ENCODE measurements around the gene SLC9A5.

The SLC9A5 gene

DNA sequence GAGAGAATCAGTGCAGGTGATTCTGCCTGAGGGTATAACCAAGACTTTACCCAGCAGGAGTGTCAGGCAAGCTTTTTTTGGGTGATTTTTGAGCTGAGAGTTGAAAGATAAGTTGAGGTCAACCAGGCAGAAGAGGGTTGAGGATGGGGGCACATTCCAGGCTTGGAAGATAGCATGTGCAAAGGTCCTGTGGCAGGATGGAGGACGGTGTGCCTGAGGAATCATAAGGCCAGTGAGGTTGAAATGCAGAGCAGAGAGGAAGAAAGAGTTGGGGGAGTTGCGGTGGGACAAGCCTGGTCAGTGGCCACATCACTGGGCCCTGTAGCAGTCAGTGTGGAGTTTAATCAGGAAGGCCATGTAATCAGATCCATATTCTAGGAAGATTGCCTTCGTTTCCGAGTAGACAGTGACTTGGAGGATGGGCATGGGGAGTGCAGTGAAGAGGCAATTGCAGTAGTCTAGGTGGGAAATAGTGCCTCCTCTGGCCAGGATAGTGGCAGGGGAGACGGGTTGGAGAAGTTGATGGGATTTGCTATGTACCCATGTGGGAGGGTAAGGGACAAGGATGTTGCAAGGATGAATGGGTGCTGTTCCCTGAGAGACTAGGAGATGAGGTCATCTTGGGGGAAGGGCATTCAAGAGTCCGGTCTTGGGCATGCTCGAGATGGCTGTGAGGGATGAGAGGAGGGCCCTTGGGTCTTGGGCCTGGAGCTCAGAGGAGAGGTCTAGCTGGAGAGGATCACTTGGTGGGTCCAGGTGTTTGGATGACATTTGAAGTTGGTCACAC is 34.5 kb downstream of the SLC9A5 start:
- no peak for DNase-seq

DNA sequence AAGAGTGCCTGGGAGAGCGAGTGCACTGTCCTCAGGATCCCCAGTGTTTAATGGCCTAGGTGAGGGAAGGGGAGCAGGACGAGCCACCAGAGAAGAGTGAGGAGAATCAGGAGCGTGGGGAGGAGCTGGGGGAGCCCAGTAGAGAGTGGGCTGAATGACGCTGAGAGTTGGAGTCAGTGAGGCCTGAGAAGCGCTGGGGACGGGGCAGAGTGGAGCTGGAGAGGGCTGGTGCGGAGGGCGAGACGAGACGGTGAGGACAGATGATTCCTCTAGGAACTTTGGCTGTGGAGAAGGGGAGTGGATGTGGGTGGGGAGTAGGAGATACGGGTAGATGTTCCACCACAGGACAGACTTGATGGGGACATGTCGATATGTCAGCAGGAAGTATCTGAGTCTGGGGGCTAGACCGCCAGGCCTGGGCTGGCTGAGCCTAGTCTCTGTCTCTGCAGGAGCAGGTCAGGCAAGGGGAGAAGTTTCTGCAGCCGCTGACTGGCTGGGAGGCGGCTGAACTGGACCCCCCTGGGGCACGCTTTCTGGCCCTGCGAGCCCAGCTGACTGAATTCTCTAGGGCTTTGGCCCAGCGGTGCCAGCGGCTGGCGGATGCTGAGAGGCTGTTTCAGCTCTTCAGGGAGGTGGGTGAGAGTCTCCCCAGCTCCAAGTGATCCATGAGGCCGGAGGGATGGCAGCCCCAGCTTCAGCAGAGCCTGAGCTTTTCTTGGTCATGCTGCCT is 35.2 kb downstream of the SLC9A5 start:
- no peak for DNase-seq

GRCh38 chr16:67284699-67285646 is 36.2 kb downstream of the SLC9A5 start:
- DNase-seq, result no peak

DNA sequence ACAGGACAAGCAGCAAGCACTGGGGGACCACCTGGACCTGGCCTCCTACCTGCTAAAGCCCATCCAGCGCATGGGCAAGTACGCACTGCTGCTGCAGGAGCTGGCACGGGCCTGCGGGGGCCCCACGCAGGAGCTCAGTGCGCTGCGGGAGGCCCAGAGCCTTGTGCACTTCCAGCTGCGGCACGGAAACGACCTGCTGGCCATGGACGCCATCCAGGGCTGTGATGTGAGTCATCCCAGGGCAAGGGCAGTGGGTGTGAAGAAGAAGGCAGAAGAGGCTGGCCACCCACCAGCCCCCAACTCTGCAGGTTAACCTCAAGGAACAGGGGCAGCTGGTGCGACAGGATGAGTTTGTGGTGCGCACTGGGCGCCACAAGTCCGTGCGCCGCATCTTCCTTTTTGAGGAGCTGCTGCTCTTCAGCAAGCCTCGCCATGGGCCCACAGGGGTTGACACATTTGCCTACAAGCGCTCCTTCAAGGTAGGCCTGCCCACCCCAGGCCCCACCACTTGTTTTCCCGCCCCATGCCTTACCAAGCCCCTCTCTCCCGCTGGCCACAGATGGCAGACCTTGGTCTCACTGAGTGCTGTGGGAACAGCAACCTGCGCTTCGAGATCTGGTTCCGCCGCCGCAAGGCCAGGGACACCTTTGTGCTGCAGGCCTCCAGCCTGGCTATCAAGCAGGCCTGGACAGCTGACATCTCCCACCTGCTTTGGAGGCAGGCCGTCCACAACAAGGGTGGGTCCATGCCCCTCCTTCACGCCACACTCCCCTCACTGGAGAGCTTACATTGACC is 37.9 kb downstream of the SLC9A5 start:
- no peak for DNase-seq

- DNase-seq, result no peak
These were observed 39.2 kb downstream of the SLC9A5 start for GRCh38 chr16:67287960-67288359.

- DNase-seq, result no peak
These were observed 42.7 kb downstream of the SLC9A5 start for GRCh38 chr16:67291461-67291860.

GRCh38 chr16:67294171-67294757 is 45.5 kb downstream of the SLC9A5 start:
- DNase-seq, result no peak

GRCh38 chr16:67294938-67295361 is 46.2 kb downstream of the SLC9A5 start:
- no peak for DNase-seq

GRCh38 chr16:67296420-67296819 is 47.6 kb downstream of the SLC9A5 start:
- no peak for DNase-seq

DNA sequence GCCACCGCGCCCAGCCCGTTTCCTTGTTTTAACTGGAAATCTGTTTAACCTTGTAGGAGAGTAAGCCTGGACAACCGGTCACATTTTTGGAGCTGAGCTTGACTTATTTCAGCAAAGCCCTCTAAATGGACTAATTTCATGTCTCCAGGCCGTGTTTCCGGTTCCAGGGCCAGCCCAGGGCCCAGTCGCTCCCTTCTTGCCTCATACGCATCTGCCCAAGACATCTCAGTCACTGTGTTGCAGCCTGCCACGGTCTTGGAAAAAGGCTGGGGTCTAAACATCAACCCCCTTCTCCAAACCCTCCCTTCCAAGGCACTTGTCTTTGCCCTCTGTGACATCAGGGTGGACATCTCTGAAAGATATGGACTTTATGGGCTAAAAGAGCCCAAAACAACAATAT is 49.5 kb downstream of the SLC9A5 start:
- no peak for DNase-seq

DNA sequence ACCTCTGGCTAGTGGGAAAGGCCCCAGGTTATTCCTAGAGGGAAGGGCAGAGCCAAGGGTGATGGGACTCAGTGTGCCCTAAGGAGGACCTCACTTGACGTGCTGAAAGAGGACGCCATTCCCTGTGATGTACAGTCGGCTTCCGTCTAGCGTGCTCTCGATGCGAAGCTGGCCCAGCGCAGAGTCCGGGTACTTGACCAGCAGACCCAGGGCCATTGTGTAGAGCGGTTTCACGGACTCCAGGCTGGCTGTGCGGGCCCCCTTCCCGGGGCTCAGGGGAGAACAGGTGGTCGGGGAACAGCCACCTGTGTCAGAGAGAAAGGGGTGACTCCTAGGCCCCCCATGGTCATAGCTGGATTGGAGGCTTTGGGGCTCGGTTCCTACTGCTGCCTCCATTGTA is 50.5 kb downstream of the SLC9A5 start:
- DNase-seq, result no peak

DNA sequence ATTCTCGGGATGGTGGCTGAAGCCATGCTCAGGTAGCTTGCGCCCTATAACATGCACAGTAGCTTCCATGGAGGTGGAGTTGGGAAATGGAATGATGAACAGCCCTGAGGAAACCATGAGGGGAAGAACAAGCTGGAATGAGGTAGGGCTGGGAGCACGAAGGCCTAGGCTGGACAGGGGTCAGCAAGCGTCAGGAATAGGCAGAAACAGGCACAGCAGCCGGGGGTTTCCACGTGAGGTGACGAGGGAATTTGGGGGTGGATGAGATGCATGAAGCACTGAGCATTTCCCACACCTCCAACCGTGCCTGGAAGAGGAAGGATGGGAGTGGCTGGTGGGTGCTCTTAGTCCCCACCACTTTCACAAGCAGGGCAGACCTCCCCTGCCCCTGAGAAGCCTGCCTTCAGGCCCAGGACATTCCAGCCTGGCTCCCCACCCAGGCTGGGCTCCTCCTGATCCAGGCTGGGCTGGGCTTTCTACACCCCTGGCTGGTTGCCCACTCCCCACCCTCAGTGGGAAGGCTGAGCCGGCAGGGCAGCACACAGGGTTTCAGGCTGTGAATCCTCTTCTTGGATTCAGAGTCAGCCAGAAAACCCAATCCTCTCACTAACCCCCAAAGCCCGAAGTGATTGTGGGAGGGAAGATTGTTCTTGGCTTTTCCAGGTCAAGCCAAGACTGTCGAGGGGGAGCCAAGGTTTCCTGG is 52.5 kb downstream of the SLC9A5 start:
- no peak for DNase-seq

GRCh38 chr16:67302076-67302475 is 53.3 kb downstream of the SLC9A5 start:
- DNase-seq, result no peak

DNA sequence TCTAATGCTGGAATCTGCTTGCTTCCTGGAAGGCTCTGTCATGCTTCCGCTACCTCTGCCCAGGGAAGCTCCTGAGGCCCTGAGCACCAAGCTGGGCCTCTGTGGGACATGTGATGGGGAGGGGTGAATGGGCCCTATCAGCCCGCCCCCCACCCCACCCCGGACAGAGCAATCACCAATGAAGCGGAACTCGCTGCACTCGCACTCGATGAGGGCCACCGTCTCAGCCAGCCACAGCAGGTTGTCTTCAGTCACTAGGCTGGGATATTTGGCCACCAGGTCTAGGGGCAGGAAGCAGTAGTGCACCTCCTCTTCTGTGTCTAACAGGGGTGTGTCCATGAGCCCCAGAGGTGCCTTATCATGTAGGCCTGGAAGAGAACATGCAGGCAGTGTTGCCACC is 54.2 kb downstream of the SLC9A5 start:
- DNase-seq, result no peak

DNA sequence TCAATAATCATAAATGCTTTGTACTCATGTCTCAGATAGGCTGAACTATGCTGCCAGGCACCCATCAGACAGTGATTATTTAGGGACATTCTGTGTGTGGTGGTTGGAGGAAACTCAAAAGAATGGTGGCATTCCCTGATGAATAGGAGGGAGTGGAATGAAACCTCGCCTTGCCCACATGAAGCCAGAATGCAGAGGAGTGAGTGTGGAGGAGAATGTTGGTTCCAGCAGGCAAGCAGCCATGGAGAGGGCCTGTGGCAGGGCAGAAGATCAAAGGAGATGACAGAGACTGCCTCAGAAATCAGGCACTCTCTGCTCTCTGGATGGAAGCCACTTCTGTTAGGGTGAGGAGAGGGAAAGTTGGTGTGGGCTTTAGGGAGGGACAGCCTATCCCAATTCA is 55.2 kb downstream of the SLC9A5 start:
- no peak for DNase-seq

GRCh38 chr16:67305216-67306071 is 56.7 kb downstream of the SLC9A5 start:
- no peak for DNase-seq

DNA sequence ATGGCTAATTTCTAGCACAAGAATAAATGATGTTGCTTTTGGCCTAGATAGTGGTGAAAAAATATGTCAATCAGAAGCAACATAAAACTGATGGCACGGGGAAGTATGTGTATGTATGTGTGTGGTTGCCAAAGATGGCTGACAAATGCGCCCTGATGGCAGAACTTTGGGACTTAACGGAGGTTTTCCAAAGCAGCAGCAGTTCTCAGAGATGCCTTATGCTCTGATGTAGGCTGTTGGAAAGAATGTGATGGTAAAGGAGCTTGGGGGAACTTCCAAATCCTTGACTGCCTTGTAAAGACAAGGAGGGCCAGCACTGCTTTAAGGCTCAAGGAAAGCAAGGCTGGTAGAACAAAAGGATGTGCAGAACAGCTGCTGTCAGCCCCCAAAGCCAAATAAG is 61.8 kb downstream of the SLC9A5 start:
- DNase-seq, result no peak

GRCh38 chr16:67311607-67312488 is 63.1 kb downstream of the SLC9A5 start:
- DNase-seq, result peak; percentile 79

- no peak for DNase-seq
These were observed 63.9 kb downstream of the SLC9A5 start for GRCh38 chr16:67312719-67313118.
